Measurements from ENCODE around the gene MARK3. TPM values are rescaled to one million over a fixed set of nuclear protein-coding genes. Genes with fewer than 3 reads are reported as not detected.

Gene MARK3
- total RNA-seq, 1 experiment from 2014 or later: 72.5 TPM

DNA sequence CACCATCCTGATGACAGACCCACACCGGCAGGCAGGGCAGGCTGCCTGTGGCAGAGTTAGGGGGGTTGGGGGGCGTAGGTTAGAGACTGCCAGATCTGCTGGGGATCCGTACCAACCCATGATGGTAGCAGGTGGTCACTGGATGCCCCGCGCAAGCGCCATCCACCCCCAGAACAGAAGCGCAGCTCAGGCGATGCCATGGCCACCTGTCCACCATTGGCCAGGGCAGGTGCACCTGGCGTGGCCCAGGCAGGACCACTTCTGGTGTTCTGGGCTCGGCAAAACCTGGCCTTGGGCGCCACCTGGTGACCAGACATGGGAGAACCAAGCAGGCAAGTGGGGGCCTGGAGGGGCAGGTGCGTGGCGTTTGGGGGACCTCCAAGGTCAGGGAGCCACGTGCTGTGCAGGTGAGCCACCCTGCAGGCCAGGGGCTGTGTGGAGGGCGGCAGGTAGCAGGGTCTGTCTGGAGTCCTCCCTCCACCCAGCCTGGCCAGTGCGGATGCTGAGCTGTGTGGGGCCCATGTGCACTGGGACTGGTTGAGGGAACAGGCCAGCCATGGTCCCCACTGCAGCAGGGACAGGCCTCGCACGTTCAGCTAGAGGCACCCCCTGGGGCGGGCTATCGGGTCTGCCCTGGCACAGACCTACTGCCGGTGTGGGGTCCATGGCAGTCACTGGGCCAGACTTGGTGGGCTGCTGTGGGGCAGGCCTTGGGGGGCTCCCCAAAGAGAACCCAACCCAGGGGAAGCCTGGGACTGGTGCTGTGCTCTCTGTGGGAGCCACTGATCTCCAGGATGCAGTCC, 161.6 kb downstream of the MARK3 start:
- no peaks in the 10 kb centered on the region for H4K20me1 ChIP-seq (ENCODE audit: insufficient read depth)
- no peaks in the 10 kb centered on the region for H3K9me2 ChIP-seq (ENCODE audit: insufficient read depth)
- H3K27ac ChIP-seq (ENCODE audit: low read depth, low read length): no peak overlapping the region
- no peak overlapping the region for H2AFZ ChIP-seq (ENCODE audit: low read depth, low read length, poor library complexity, severe bottlenecking)
- RAD21 ChIA-PET (ENCODE audit: low non-redundant PET in 1 of 2, low total read pairs in 2 of 2, uncharacterized antibody in 2 of 2, unreplicated experiment in 2 of 2): interaction anchor here (1.0 to 2.0 kb wide), 4 partner anchors 26 to 28 kb away, joined by 5 to 7 read pairs (median 6); no protein-coding TSS in a partner anchor
- peaks cover 15 to 30% of the 10 kb centered on the region in 2 experiments for H3K4me1 ChIP-seq (ENCODE audit: control insufficient read depth in 1 of 2, insufficient read depth in 2 of 2, low read length in 2 of 2)
- no peak overlapping the region for H3K4me3 ChIP-seq (replicated peaks in 1 of 2; ENCODE audit: low read depth in 1 of 2, low read length in 2 of 2)
- DNase-seq (ENCODE audit: low read depth, low spot score) (peak; percentile 47), ATAC-seq (peak; percentile 88)
- H3K36me3 ChIP-seq (ENCODE audit: control insufficient read depth in 1 of 2, insufficient read depth in 2 of 2, low read length in 2 of 2): no peaks in the 10 kb centered on the region
- intact Hi-C loops (cut with micrococcal nuclease): loop anchor here (1.0 kb wide), 2 partner anchors 29 to 47 kb away; no protein-coding TSS in a partner anchor
- H3K27me3 ChIP-seq (ENCODE audit: insufficient read depth, low read length): no peaks in the 10 kb centered on the region
- POLR2A ChIA-PET: interaction anchor here (0.6 to 2.6 kb wide), 2 partner anchors 26 to 28 kb away, joined by 3 to 12 read pairs; no protein-coding TSS in a partner anchor
- H3K79me2 ChIP-seq (ENCODE audit: insufficient read depth, low read length): no peaks in the 10 kb centered on the region
- H3K9me3 ChIP-seq (ENCODE audit: control insufficient read depth in 1 of 2, insufficient read depth in 1 of 2, low read depth in 1 of 2, low read length in 2 of 2): no peaks in the 10 kb centered on the region
- H3K4me2 ChIP-seq (ENCODE audit: low read length): no peak overlapping the region
- no peak overlapping the region for H3K9ac ChIP-seq (ENCODE audit: low read length)
- CTCF ChIA-PET: interaction anchor here (0.5 to 3.1 kb wide), 8 partner anchors 10 to 442 kb away, joined by 3 to 38 read pairs (median 4); partner anchors contain the start of gene CKB
- BruUV-seq (replicated peaks): no TSS peak
- no peak for TF ChIP-seq EZH2 (IDR thresholded peaks at IDR 0.05)
- TF ChIP-seq EGR1 (IDR thresholded peaks at IDR 0.05; ENCODE audit: low read depth): no peak
- TF ChIP-seq POLR2AphosphoS5 (IDR thresholded peaks at IDR 0.05; ENCODE audit: low read depth, low read length): no peak
- TF ChIP-seq, protein P1, sequence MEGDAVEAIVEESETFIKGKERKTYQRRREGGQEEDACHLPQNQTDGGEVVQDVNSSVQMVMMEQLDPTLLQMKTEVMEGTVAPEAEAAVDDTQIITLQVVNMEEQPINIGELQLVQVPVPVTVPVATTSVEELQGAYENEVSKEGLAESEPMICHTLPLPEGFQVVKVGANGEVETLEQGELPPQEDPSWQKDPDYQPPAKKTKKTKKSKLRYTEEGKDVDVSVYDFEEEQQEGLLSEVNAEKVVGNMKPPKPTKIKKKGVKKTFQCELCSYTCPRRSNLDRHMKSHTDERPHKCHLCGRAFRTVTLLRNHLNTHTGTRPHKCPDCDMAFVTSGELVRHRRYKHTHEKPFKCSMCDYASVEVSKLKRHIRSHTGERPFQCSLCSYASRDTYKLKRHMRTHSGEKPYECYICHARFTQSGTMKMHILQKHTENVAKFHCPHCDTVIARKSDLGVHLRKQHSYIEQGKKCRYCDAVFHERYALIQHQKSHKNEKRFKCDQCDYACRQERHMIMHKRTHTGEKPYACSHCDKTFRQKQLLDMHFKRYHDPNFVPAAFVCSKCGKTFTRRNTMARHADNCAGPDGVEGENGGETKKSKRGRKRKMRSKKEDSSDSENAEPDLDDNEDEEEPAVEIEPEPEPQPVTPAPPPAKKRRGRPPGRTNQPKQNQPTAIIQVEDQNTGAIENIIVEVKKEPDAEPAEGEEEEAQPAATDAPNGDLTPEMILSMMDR (IDR thresholded peaks at IDR 0.05 in 2 of 3, conservative IDR thresholded peaks at IDR 0.05 in 1 of 3; ENCODE audit: borderline replicate concordance in 1 of 3, insufficient read depth in 1 of 3, low read depth in 2 of 3, low read length in 2 of 3): peak in 2 of 3 experiments; percentile 78 to 88; a peak in 4 of 6 replicates
- no peak for TF ChIP-seq ELF1 (IDR thresholded peaks at IDR 0.05; ENCODE audit: borderline replicate concordance, low read depth)
- TF ChIP-seq, protein P2, sequence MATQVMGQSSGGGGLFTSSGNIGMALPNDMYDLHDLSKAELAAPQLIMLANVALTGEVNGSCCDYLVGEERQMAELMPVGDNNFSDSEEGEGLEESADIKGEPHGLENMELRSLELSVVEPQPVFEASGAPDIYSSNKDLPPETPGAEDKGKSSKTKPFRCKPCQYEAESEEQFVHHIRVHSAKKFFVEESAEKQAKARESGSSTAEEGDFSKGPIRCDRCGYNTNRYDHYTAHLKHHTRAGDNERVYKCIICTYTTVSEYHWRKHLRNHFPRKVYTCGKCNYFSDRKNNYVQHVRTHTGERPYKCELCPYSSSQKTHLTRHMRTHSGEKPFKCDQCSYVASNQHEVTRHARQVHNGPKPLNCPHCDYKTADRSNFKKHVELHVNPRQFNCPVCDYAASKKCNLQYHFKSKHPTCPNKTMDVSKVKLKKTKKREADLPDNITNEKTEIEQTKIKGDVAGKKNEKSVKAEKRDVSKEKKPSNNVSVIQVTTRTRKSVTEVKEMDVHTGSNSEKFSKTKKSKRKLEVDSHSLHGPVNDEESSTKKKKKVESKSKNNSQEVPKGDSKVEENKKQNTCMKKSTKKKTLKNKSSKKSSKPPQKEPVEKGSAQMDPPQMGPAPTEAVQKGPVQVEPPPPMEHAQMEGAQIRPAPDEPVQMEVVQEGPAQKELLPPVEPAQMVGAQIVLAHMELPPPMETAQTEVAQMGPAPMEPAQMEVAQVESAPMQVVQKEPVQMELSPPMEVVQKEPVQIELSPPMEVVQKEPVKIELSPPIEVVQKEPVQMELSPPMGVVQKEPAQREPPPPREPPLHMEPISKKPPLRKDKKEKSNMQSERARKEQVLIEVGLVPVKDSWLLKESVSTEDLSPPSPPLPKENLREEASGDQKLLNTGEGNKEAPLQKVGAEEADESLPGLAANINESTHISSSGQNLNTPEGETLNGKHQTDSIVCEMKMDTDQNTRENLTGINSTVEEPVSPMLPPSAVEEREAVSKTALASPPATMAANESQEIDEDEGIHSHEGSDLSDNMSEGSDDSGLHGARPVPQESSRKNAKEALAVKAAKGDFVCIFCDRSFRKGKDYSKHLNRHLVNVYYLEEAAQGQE (IDR thresholded peaks at IDR 0.05; ENCODE audit: low read depth): no peak
- no peak for TF ChIP-seq ZBTB33 (IDR thresholded peaks at IDR 0.05; ENCODE audit: extremely low read depth, insufficient replicate concordance, low read length)
- TF ChIP-seq YY1 (IDR thresholded peaks at IDR 0.05; ENCODE audit: extremely low read depth, insufficient replicate concordance, low read depth, low read length): peak; percentile 4
- TF ChIP-seq RAD21 (IDR thresholded peaks at IDR 0.05; ENCODE audit: low read depth): no peak
